GM23338 (cell line): ENCODE results near the gene NDUFA3. TPM values are rescaled to one million over a fixed set of nuclear protein-coding genes. Genes with fewer than 3 reads are reported as not detected.

ENCODE experiments used
- ATAC-seq: fragments of 200-7000 bp; cut with Tn5 transposase; 3 replicates; pipeline ENCODE4 v1.9.1; 2020
- DNase-seq: peaks from one replicate; pipeline ENCODE4 v3.0.0-alpha.2; 2015; ENCODE audit warnings: low spot score
- H2AFZ ChIP-seq: fragments of 200-600 bp; sonication (generic); 2 replicates; pipeline ENCODE4 v1.8.0; 2016; ENCODE audit warnings: antibody characterized with exemption, mild to moderate bottlenecking, moderate library complexity
- H3F3A ChIP-seq: fragments of 200-600 bp; sonication (generic); replicated peaks from 2 replicates; pipeline ENCODE4 v1.8.0; 2017; ENCODE audit warnings: antibody characterized with exemption, mixed run types, low read depth
- H3K27ac ChIP-seq: fragments of 200-600 bp; sonication (generic); 2 replicates; pipeline ENCODE4 v1.6.1; 2016; ENCODE audit warnings: low read depth
- H3K27me3 ChIP-seq: fragments of 200-600 bp; sonication (generic); 2 replicates; pipeline ENCODE4 v1.8.0; 2016; ENCODE audit warnings: mild to moderate bottlenecking, mixed run types, moderate library complexity; ENCODE audit not compliant: insufficient read depth
- H3K36me3 ChIP-seq: fragments of 200-600 bp; sonication (generic); 2 replicates; pipeline ENCODE4 v1.8.0; 2016; ENCODE audit warnings: mild to moderate bottlenecking; ENCODE audit not compliant: insufficient read depth
- H3K4me1 ChIP-seq: fragments of 200-600 bp; sonication (generic); 2 replicates; pipeline ENCODE4 v1.8.0; 2016; ENCODE audit warnings: mild to moderate bottlenecking, moderate library complexity; ENCODE audit not compliant: insufficient read depth
- H3K4me2 ChIP-seq: fragments of 200-600 bp; sonication (generic); 2 replicates; pipeline ENCODE4 v1.7.1; 2017; ENCODE audit warnings: mixed run types
- H3K4me3 ChIP-seq: fragments of 200-600 bp; sonication (generic); 2 replicates; pipeline ENCODE4 v1.6.1; 2016; ENCODE audit warnings: mixed run types
- H3K79me2 ChIP-seq: fragments of 200-600 bp; sonication (generic); replicated peaks from 2 replicates; pipeline ENCODE4 v1.8.0; 2017; ENCODE audit warnings: mild to moderate bottlenecking; ENCODE audit not compliant: insufficient read depth
- H3K9me2 ChIP-seq: fragments of 200-600 bp; sonication (generic); 2 replicates; pipeline ENCODE4 v1.8.0; 2017; ENCODE audit not compliant: insufficient read depth
- H4K20me1 ChIP-seq: fragments of 200-600 bp; sonication (generic); replicated peaks from 2 replicates; pipeline ENCODE4 v1.8.0; 2017; ENCODE audit warnings: mild to moderate bottlenecking; ENCODE audit not compliant: insufficient read depth
- H3K27ac Mint-ChIP-seq: 2 replicates; pipeline ENCODE4 v1.8.0; 2020; ENCODE audit warnings: inconsistent platforms, mild to moderate bottlenecking, moderate library complexity, mixed read lengths
- H3K27me3 Mint-ChIP-seq: 3 replicates; pipeline ENCODE4 v1.8.0; 2022; ENCODE audit warnings: low read depth, mild to moderate bottlenecking, moderate library complexity, mixed read lengths, inconsistent platforms; ENCODE audit not compliant: insufficient read depth, poor library complexity
- H3K36me3 Mint-ChIP-seq: 3 replicates; pipeline ENCODE4 v1.8.0; 2021; ENCODE audit warnings: low read depth, mild to moderate bottlenecking, inconsistent platforms, moderate library complexity, mixed read lengths
- H3K4me1 Mint-ChIP-seq: 3 replicates; pipeline ENCODE4 v1.8.0; 2020; ENCODE audit warnings: mild to moderate bottlenecking, inconsistent platforms, mixed read lengths
- H3K4me3 Mint-ChIP-seq: 3 replicates; pipeline ENCODE4 v1.8.0; 2021; ENCODE audit warnings: moderate library complexity, mild to moderate bottlenecking, inconsistent platforms, mixed read lengths
- H3K9me3 Mint-ChIP-seq: 3 replicates; pipeline ENCODE4 v1.8.0; 2020; ENCODE audit warnings: moderate library complexity, mild to moderate bottlenecking, inconsistent platforms, mixed read lengths
- CREB1 ChIP-seq: fragments of 250-450 bp; sonication (Bioruptor Pico); IDR thresholded peaks from 2 replicates; pipeline ENCODE4 v1.5.0; 2020; ENCODE audit warnings: low read depth, mild to moderate bottlenecking, moderate library complexity
- CTCF ChIP-seq, 2 experiments: fragments of 200-600 bp in 1 of 2; sonication (generic) in 1 of 2; conservative IDR thresholded peaks; 2 replicates each; pipeline versions ENCODE4 v1.5.1 to v1.6.1; 2016 to 2017; ENCODE audit warnings: antibody characterized with exemption in 2 of 2, low read depth in 2 of 2, mild to moderate bottlenecking in 2 of 2, moderate library complexity in 1 of 2
- EZH2 ChIP-seq: fragments of 200-600 bp; sonication (generic); IDR thresholded peaks from one replicate; pipeline ENCODE4 v1.8.0; 2017; ENCODE audit warnings: antibody characterized with exemption, mild to moderate bottlenecking, low read depth; ENCODE audit not compliant: unreplicated experiment
- EZH2phosphoT487 ChIP-seq: fragments of 200-600 bp; sonication (generic); IDR thresholded peaks from one replicate; pipeline ENCODE4 v1.8.1; 2018; ENCODE audit warnings: antibody characterized with exemption; ENCODE audit not compliant: unreplicated experiment
- JUNB ChIP-seq: IDR thresholded peaks from one replicate; pipeline ENCODE4 v1.6.1; 2016; ENCODE audit warnings: antibody characterized with exemption; ENCODE audit not compliant: unreplicated experiment
- NANOG ChIP-seq: IDR thresholded peaks from 2 replicates; pipeline ENCODE4 v1.6.1; 2016; ENCODE audit warnings: antibody characterized with exemption, borderline replicate concordance
- POLR2AphosphoS5 ChIP-seq: IDR thresholded peaks from 2 replicates; pipeline ENCODE4 v1.6.1; 2016; ENCODE audit warnings: antibody characterized with exemption, low read depth
- ZNF114 ChIP-seq: fragments of 250-450 bp; sonication (Bioruptor Pico); IDR thresholded peaks from 2 replicates; pipeline ENCODE4 v1.5.0; 2020; ENCODE audit warnings: mild to moderate bottlenecking, moderate library complexity
- ZNF331 ChIP-seq: fragments of 250-450 bp; sonication (Bioruptor Pico); IDR thresholded peaks from 2 replicates; pipeline ENCODE4 v1.5.0; 2020; ENCODE audit warnings: low read depth, mild to moderate bottlenecking, moderate library complexity
- ZNF462 ChIP-seq: fragments of 250-450 bp; sonication (Bioruptor Pico); IDR thresholded peaks from 2 replicates; pipeline ENCODE4 v1.5.0; 2020; ENCODE audit warnings: mild to moderate bottlenecking, moderate library complexity
- polyA plus RNA-seq: library from polyadenylated mRNA; unstranded; fragments of >200 nt; fragmentation: Nextera tagmentation; extraction: Ambion mirVana; gene quantifications from 2 replicates; pipeline ENCODE4 v1.2.1, GENCODE V29; 2016
- total RNA-seq: library from RNA; depleted of rRNA; stranded (reverse); fragments of >200 nt; shearing (Covaris generic); gene quantifications from 2 replicates; pipeline ENCODE4 v1.2.3, GENCODE V29; 2014

The NDUFA3 gene
- total and polyA plus RNA-seq, 2 experiments from 2014 or later: 28.4 to 691 TPM

- TF ChIP-seq ZNF114 (CRISPR knock-in tag) (no peak), EZH2phosphoT487 (no peak), POLR2AphosphoS5 (no peak), JUNB (no peak), NANOG (no peak), ZNF462 (no peak)
Measured at GRCh38 chr19:54152267-54152666, 49.6 kb downstream of the NDUFA3 start (continued).

GRCh38 chr19:54152878-54153524, 50.3 kb downstream of the NDUFA3 start:
- H3F3A ChIP-seq: peaks cover 21% of the 10 kb centered on the region
- no peaks in the 10 kb centered on the region for H3K9me2 ChIP-seq
- no peak for TF ChIP-seq CREB1 (CRISPR knock-in tag)
- no peak for TF ChIP-seq CTCF (conservative IDR thresholded peaks at IDR 0.05; ENCODE audit: low read depth in 2 of 2)
- no peak for TF ChIP-seq ZNF331 (CRISPR knock-in tag)
- TF ChIP-seq POLR2AphosphoS5: no peak
- TF ChIP-seq EZH2: no peak
- Mint-ChIP-seq H3K27ac (no peak overlapping the region), H3K4me3 (no peak overlapping the region; the same call in 2 of the 3 replicates), H3K36me3 (peaks cover 74% of the 10 kb centered on the region), H3K9me3 (no peaks in the 10 kb centered on the region; the same call in 2 of the 3 replicates), H3K4me1 (no peaks in the 10 kb centered on the region; the same call in 2 of the 3 replicates), H3K27me3 (peaks cover 14% of the 10 kb centered on the region)
- H3K4me2 ChIP-seq: no peak overlapping the region
- no peaks in the 10 kb centered on the region for H3K27me3 ChIP-seq
- peaks cover 27% of the 10 kb centered on the region for H3K36me3 ChIP-seq
- no peak for ATAC-seq
- no peak for DNase-seq
- no peak overlapping the region for H2AFZ ChIP-seq
- no peak overlapping the region for H3K27ac ChIP-seq
- H4K20me1 ChIP-seq: peaks cover 10% of the 10 kb centered on the region; the same call in 1 of the 2 replicates
- no peaks in the 10 kb centered on the region for H3K4me1 ChIP-seq
- H3K79me2 ChIP-seq: no peaks in the 10 kb centered on the region; the same call in 1 of the 2 replicates
- H3K4me3 ChIP-seq: no peak overlapping the region
